Glomerular visceral epithelial cell (primary cell): Measurements from ENCODE around the gene SLC36A4.
"Not testable (repeated sequence)": the region's sequence is repeated elsewhere in the genome, so short reads cannot be mapped to it uniquely, and the experiment has no call there.

Experiments
- DNase-seq: peaks from one replicate; pipeline ENCODE4 v3.0.0-alpha.2; 2016; ENCODE audit errors: extremely low spot score

SLC36A4 gene

GRCh38 chr11:93194673-93195291 is 3.0 kb downstream of the SLC36A4 start:
- no peak for DNase-seq

GRCh38 chr11:93193731-93194130 is 4.1 kb downstream of the SLC36A4 start:
- no peak for DNase-seq

GRCh38 chr11:93192163-93192562 is 5.6 kb downstream of the SLC36A4 start:
- no peak for DNase-seq

- no peak for DNase-seq
Observed at GRCh38 chr11:93189462-93189861, 8.3 kb downstream of the SLC36A4 start.

GRCh38 chr11:93188726-93189125 is 9.1 kb downstream of the SLC36A4 start:
- DNase-seq: no peak

- no peak for DNase-seq
Observed at GRCh38 chr11:93187290-93187689, 10.5 kb downstream of the SLC36A4 start.

- DNase-seq: not testable (repeated sequence)
Observed at GRCh38 chr11:93177891-93178290, 19.9 kb downstream of the SLC36A4 start.

- peak; percentile 7 for DNase-seq
Observed at GRCh38 chr11:93169950-93170561, 27.7 kb downstream of the SLC36A4 start.

GRCh38 chr11:93169143-93169542 is 28.6 kb downstream of the SLC36A4 start:
- no peak for DNase-seq

- DNase-seq: no peak
Observed at GRCh38 chr11:93166862-93167261, 30.9 kb downstream of the SLC36A4 start.

- no peak for DNase-seq
Observed at GRCh38 chr11:93166194-93166593, 31.6 kb downstream of the SLC36A4 start.

GRCh38 chr11:93160808-93161207 is 37.0 kb downstream of the SLC36A4 start:
- no peak for DNase-seq

GRCh38 chr11:93160156-93160555 is 37.6 kb downstream of the SLC36A4 start:
- DNase-seq: no peak

- no peak for DNase-seq
Observed at GRCh38 chr11:93159721-93160120, 38.1 kb downstream of the SLC36A4 start.

- DNase-seq: no peak
Observed at GRCh38 chr11:93155738-93156137, 42.1 kb downstream of the SLC36A4 start.

GRCh38 chr11:93145390-93145915 is 52.3 kb downstream of the SLC36A4 start:
- DNase-seq: no peak

- no peak for DNase-seq
Observed at GRCh38 chr11:93143800-93144199, 54.0 kb downstream of the SLC36A4 start.

GRCh38 chr11:93143186-93143585 is 54.6 kb downstream of the SLC36A4 start:
- no peak for DNase-seq

- DNase-seq: no peak
Observed at GRCh38 chr11:93133488-93134109, 64.2 kb downstream of the SLC36A4 start.

- no peak for DNase-seq
Observed at GRCh38 chr11:93132836-93133235, 65.0 kb downstream of the SLC36A4 start.

- DNase-seq: no peak
Observed at GRCh38 chr11:93131709-93132108, 66.1 kb downstream of the SLC36A4 start.

GRCh38 chr11:93128574-93128973 is 69.2 kb downstream of the SLC36A4 start:
- DNase-seq: no peak

- DNase-seq: no peak
Observed at GRCh38 chr11:93123351-93123898, 74.4 kb downstream of the SLC36A4 start.
